ENCODE data around the gene GINS1. TPM values are rescaled to one million over a fixed set of nuclear protein-coding genes. Genes with fewer than 3 reads are reported as not detected.
A peak's percentile ranks its signal among the peaks of the same experiment; 100 is the strongest.

GINS1 gene
- total and polyA plus RNA-seq, 8 donors: 0.32 to 0.98 (median 0.49) TPM

GRCh38 chr20:25461281-25461650 lies 53.8 kb downstream of the GINS1 start:
- Histone ChIP-seq H3K36me3 (peaks cover 0 to 9% (median 0%) of the 10 kb centered on the region in 3 donors), H3K4me3 (no peak overlapping the region), H3K27ac (no peak overlapping the region), H3K27me3 (no peaks in the 10 kb centered on the region), H3K4me1 (no peaks in the 10 kb centered on the region), H3K9me3 (no peaks in the 10 kb centered on the region)
- ATAC-seq (no peak), DNase-seq (no peak), FAIRE-seq (no peak)
- WGBS, 2 donors: 83 to 84% methylated on average over 9 of the region's 9 CpGs
- intact Hi-C loops (cut with DNase I): no loop called here
- TF ChIP-seq, protein P1, sequence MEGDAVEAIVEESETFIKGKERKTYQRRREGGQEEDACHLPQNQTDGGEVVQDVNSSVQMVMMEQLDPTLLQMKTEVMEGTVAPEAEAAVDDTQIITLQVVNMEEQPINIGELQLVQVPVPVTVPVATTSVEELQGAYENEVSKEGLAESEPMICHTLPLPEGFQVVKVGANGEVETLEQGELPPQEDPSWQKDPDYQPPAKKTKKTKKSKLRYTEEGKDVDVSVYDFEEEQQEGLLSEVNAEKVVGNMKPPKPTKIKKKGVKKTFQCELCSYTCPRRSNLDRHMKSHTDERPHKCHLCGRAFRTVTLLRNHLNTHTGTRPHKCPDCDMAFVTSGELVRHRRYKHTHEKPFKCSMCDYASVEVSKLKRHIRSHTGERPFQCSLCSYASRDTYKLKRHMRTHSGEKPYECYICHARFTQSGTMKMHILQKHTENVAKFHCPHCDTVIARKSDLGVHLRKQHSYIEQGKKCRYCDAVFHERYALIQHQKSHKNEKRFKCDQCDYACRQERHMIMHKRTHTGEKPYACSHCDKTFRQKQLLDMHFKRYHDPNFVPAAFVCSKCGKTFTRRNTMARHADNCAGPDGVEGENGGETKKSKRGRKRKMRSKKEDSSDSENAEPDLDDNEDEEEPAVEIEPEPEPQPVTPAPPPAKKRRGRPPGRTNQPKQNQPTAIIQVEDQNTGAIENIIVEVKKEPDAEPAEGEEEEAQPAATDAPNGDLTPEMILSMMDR (IDR thresholded peaks at IDR 0.05): no peak

GRCh38 chr20:25461786-25462545 lies 54.5 kb downstream of the GINS1 start:
- ATAC-seq (peak in 2 of 4 donors; percentile 28 to 29), DNase-seq (no peak), FAIRE-seq (no peak)
- intact Hi-C loops (cut with DNase I): no loop called here
- WGBS, 2 donors: 85 to 87% methylated on average over 18 of the region's 18 CpGs
- no peaks in the 10 kb centered on the region for H3K9me3 ChIP-seq
- H3K4me1 ChIP-seq: no peaks in the 10 kb centered on the region
- no peaks in the 10 kb centered on the region for H3K27me3 ChIP-seq
- H3K4me3 ChIP-seq: no peak overlapping the region
- H3K36me3 ChIP-seq: peaks cover 0 to 12% (median 0%) of the 10 kb centered on the region in 3 donors
- TF ChIP-seq, protein P1 (IDR thresholded peaks at IDR 0.05): no peak
- no peak overlapping the region for H3K27ac ChIP-seq

DNA sequence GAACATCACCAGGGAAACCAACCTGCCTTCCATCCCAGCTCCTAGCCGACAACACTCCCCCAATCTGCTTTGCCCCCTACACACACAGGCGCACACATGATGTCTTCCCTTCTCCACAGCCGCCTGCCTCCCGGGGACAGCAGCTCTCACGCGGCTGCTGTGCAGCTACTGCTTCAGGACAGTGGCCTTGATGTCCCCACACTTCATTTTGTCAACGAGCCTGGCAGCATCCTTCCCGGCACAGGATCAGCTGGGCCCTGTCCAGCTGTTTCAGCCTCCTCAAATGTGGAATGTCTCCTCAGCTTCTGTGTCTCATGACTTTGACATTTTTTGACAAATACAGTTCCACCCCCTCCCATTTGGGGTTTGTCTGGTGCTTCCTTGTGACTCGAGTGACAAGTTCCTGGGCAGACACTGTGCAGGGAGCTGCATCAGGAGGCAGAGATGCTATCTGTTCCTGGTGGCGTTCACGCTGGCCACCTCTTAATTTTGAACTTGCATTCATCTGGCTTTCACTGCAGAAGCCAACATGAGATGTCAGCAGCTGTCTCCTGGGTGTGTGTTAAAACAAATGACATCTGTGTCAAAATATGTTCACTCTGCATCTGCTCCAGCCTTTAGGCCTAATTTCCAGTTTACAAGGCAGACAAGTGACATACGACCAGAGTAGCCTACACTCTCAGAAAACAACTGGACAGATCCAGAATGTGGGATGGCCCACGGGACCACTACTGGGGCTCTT lies 57.2 kb downstream of the GINS1 start:
- Histone ChIP-seq H3K4me3 (no peak overlapping the region), H3K36me3 (peaks cover 0 to 14% (median 0%) of the 10 kb centered on the region in 3 donors), H3K27me3 (no peaks in the 10 kb centered on the region), H3K4me1 (no peaks in the 10 kb centered on the region), H3K9me3 (no peaks in the 10 kb centered on the region), H3K27ac (no peak overlapping the region)
- intact Hi-C loops (cut with DNase I): no loop called here
- DNase-seq (no peak), FAIRE-seq (no peak), ATAC-seq (no peak)
- 77 to 79% methylated on average over 13 of the region's 13 CpGs for WGBS, 2 donors
- TF ChIP-seq, protein P1 (IDR thresholded peaks at IDR 0.05): no peak

- TF ChIP-seq, protein P1 (IDR thresholded peaks at IDR 0.05): no peak
- no peak for DNase-seq
Measured at GRCh38 chr20:25465243-25466135, 58.0 kb downstream of the GINS1 start.

More at GRCh38 chr20:25465243-25466135, 58.0 kb downstream of the GINS1 start:
- no peaks in the 10 kb centered on the region for H3K27me3 ChIP-seq
- no peak overlapping the region for H3K4me3 ChIP-seq
- no peaks in the 10 kb centered on the region for H3K4me1 ChIP-seq
- no peaks in the 10 kb centered on the region for H3K9me3 ChIP-seq
- H3K27ac ChIP-seq: no peak overlapping the region
- peaks cover 0 to 14% (median 0%) of the 10 kb centered on the region in 3 donors for H3K36me3 ChIP-seq
- intact Hi-C loops (cut with DNase I): no loop called here
- WGBS, 2 donors: 84 to 93% methylated on average over 15 of the region's 15 CpGs
- ATAC-seq (no peak), FAIRE-seq (no peak)
